Measurements from ENCODE around the gene CMBL.

DNA sequence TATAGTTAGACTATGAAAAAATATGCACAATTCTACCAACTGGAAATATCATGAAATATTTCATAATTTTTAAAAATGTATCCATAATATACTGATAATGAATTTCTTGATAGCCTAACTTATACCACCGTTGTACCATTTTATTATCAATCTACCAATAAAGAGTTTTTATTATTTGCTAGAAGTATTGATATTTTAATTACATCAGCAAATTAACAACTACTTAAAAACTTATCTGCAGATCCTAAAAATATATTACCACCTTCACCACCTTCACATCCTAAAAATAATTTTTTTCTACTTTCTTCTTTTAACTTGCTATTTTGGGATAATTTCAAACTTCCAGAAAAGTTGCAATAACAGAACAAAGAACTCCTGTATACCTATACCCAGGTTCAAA, 79.4 kb downstream of the CMBL start:
- TF ChIP-seq USF1 (IDR thresholded peaks at IDR 0.05) (no peak), FOXM1 (IDR thresholded peaks at IDR 0.05; ENCODE audit: borderline replicate concordance, low read depth) (no peak), EP300 (IDR thresholded peaks at IDR 0.05; ENCODE audit: borderline replicate concordance) (no peak), TCF12 (IDR thresholded peaks at IDR 0.05; ENCODE audit: low read depth) (no peak)
